HG02588 (cell line): ENCODE results near the gene SEC23A.
"Not testable (repeated sequence)": the region's sequence is repeated elsewhere in the genome, so short reads cannot be mapped to it uniquely, and the experiment has no call there.

ENCODE experiments used
- ATAC-seq: cut with Tn5 transposase; IDR thresholded peaks from one replicate; pipeline ENCODE4 v1.9.1; 2021; ENCODE audit warnings: mild to moderate bottlenecking, moderate library complexity; ENCODE audit not compliant: unreplicated experiment

The SEC23A gene

GRCh38 chr14:39034481-39035296 is 68.3 kb downstream of the SEC23A start:
- no peak for ATAC-seq

GRCh38 chr14:39033371-39033770 is 69.7 kb downstream of the SEC23A start:
- no peak for ATAC-seq

GRCh38 chr14:39030209-39030608 is 72.8 kb downstream of the SEC23A start:
- no peak for ATAC-seq

- no peak for ATAC-seq
These were observed 73.2 kb downstream of the SEC23A start for GRCh38 chr14:39029789-39030188.

- ATAC-seq, result no peak
These were observed 74.4 kb downstream of the SEC23A start for GRCh38 chr14:39028620-39029019.

- ATAC-seq, result no peak
These were observed 77.0 kb downstream of the SEC23A start for GRCh38 chr14:39025810-39026627.

- ATAC-seq, result no peak
These were observed 77.7 kb downstream of the SEC23A start for GRCh38 chr14:39025250-39025809.

- no peak for ATAC-seq
These were observed 78.8 kb downstream of the SEC23A start for GRCh38 chr14:39023939-39024871.

- ATAC-seq, result not testable (repeated sequence)
These were observed 85.7 kb downstream of the SEC23A start for GRCh38 chr14:39017096-39018016.

GRCh38 chr14:39016733-39017095 is 86.3 kb downstream of the SEC23A start:
- no peak for ATAC-seq

GRCh38 chr14:39015964-39016577 is 87.0 kb downstream of the SEC23A start:
- no peak for ATAC-seq

GRCh38 chr14:39015360-39015961 is 87.6 kb downstream of the SEC23A start:
- ATAC-seq, result peak; percentile 62

- ATAC-seq, result no peak
These were observed 88.6 kb downstream of the SEC23A start for GRCh38 chr14:39014460-39014859.

- not testable (repeated sequence) for ATAC-seq
These were observed 94.1 kb downstream of the SEC23A start for GRCh38 chr14:39008965-39009364.

- no peak for ATAC-seq
These were observed 96.2 kb downstream of the SEC23A start for GRCh38 chr14:39006721-39007410.

- ATAC-seq, result no peak
These were observed 97.8 kb downstream of the SEC23A start for GRCh38 chr14:39005044-39005880.

GRCh38 chr14:38999949-39000348 is 103.1 kb downstream of the SEC23A start:
- no peak for ATAC-seq
